HG03103 (cell line): ENCODE data around the gene TLE1.
A peak's percentile ranks its signal among the peaks of the same experiment; 100 is the strongest.
"Not testable (repeated sequence)": the region's sequence is repeated elsewhere in the genome, so short reads cannot be mapped to it uniquely, and the experiment has no call there.

Experiments
- ATAC-seq: cut with Tn5 transposase; IDR thresholded peaks from one replicate; pipeline ENCODE4 v1.9.1; 2021; ENCODE audit warnings: low read depth; ENCODE audit not compliant: unreplicated experiment

The TLE1 gene

DNA sequence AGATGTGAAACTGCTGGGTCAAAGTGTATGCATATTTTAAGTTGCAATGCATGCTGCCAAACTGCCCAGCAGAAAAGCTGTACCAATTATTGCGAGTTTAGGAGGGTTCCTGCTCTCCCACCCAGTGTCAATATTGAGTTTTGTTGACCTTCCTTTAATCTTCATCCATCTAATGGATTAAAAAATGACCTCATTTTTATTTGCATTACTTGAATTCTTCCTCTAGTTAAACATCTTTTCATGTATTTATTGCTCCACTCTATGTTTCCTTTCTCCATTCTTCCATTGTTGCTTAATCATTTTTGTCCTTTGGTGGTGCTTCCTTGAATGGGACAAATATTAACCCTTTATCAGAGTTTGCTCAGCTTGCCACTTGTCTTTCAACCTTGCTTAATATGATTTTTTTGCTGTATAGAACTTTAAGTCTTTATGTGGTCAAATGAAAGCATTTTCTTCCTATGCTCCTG is 32.4 kb downstream of the TLE1 start:
- ATAC-seq, result no peak

DNA sequence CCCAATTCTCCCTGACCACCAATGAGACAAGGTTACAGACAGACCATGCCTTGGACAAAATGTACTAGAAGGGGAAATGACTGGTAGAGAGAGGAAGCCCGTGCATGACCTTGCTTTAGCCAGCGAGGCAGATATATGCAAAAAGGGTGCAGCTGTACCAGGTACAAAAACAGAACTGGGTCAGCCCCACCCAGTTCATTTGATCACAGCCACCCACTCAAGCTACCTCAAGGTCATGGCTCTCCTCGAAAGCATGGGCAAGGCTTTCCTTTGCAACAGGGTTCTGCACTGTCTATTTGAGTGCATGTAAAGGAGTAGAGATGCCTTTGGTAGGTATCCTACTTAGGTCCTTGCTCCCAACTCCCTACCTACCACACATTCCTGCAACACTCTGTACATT is 33.3 kb downstream of the TLE1 start:
- ATAC-seq, result peak; percentile 85

DNA sequence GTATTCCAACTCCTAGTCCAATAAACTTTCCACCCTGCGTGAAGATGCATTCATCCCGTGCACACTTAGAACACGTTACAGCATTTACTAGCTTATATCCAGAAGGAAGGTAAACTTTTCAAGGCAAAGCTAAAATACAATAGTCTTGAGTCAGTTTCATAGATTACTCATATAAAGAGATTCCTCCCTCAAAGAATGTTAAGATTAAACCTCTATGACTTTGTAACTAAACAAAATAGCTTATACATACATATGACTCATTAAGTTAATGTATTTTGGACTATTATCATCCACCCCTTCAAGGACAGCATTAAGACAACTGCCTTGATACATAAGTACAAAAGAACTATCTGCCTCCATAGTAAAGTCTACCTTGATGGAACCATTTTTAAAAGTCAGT is 36.1 kb downstream of the TLE1 start:
- ATAC-seq, result no peak

DNA sequence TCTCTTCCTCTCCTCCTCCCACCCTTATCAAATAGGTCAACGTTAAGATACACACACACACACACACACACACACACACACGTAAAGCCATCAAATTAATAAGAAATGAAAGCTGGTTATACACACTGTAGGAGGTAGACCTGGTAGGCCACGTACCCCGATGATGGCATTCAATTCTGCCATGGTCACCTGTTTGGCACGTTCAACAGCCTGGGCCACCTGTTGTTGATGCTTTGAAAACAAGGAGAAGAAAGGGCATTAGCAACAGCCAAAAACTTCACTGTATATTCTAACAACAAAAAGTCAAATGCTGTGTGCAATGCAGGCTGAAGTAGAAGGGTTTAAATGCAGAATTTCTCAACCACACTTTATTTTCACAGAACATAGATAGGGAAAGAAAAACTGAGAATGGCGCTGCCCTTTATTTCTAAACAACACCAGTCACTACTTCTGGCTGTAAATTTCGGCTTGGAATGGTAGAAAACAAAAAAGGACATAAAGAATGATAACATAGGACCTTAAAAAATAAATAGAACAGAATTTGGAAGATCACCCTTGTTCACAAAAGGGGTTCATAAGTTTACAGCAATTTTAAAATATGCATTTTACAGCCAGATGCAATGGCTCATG is 37.2 kb downstream of the TLE1 start:
- ATAC-seq, result no peak

DNA sequence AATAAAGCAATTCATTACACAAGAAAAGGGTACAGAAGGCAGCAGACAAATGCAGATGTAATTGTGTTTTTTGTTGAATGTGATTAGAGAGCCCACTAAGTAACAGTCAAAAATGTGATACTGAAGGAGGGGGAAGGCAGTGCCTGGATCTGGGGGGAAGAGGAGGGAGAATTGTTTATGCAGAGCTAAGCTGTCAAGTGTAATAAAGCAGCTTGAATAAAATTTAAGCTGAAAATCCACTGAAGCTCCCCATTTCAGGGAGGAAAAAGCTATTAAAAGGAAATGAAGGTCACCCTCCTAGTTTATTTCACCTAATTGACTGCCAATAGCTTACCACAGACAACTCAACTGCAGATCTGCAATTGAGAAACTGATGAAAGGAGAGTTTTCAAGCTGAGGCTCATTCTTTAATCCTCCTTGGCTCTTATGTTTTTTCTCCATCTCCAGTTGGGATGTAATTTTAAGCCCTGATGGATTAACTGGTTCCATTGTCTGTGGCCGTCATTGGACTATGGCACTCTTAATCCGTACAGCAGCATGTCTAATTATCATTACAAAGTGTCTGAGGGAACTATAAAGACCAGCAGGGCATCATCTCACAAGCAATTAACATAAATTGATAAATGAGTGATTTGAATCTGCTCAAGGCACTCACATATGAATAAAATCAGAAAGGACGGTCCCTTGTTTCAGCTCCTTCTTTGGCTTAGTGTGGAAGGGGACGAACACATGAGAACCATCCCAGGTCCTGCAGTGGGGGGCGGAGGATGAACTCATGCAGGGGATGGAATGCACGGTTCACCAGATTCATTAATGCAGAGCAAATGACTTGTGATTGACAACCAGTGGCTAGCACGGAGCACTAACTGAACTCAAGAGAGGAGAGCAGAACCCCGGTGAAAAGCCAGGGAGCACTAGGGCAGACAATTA is 38.5 kb downstream of the TLE1 start:
- ATAC-seq, result no peak

DNA sequence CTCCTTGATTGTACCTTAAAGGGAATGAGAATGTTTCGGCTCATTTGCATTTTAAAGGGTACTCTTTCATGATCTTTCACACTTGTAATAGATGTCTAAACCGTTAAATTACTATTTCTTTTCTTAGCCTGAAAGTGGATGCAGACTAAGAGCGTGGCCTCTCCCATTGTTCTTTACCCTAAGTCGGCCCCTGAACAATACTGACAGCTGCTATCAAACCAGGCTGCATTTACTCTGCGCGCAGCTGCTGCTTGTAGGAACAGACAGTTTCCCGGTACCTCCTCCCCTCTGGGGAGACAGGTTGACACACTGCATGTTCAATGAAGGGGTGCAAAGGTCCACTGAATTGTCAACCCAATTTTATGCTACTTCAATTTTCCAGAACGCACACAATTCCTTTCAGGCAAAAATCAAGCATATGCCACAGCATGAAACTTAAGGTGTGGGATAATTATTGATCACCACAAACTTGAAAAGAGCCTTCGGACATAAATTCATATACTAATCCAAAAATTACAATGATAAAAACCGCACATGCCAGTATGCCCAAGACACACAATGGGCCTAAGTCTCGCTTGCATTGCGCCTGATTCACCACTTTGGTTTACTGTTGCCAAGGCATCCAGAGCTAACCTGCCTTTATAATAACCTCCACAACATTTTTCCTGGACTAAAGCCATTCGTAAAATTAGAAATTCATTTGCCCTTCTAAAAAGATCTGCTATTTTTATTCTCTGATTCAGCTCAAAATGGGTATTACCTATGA is 39.7 kb downstream of the TLE1 start:
- ATAC-seq, result no peak

DNA sequence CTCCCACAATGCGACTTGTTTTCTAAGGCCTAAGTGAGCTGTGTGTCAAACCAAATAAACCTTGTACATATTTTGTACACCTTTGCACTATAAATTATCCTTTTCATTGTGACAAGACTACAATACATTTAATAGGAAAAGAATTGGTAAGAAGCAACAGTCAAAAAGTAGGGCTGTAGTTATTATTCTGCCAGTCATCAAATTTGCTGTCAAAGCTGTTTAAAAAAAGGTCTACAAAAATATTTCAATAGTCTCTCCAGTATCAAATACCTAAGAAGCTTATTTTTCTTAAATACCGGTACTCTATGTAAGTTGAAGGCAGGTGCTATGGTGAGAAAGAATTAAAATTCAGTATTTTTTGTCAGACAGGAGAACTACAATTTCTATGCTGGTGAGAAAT is 40.5 kb downstream of the TLE1 start:
- no peak for ATAC-seq

DNA sequence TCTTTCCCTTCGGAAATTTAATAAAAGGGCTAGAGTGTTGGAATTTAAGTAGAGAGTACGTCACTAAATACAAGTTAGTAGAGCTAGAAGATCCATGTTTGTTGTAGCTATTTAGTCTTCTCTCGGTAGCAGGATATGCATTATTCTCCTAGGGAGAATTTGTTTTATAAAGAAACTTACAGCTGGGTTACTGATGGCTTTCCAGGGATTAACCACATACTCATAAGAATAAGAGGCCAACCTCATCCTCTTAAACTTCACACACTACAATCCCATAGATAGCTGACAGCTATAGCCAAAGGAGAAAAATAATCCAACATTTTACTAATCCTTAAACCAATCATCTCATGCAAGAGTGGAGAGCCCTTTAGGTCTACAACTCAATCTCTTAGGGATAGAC is 43.0 kb downstream of the TLE1 start:
- no peak for ATAC-seq

DNA sequence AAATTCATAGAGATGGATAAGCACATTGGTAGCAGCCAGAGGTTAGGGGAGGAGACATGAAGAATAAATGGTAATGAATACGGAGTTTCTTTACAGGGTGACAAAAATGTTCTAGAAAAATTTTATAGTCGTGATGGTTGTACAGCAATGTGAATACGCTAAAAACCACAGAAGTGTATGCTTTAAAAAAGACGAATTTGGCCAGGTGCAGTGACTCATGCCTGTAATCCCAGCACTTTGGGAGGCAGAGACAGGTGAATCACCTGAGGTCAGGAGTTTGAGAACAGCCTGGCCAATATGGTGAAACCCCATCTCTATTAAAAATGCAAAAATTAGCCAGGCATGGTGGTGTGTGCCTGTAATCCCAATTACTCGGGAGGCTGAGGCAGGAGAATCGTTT is 44.8 kb downstream of the TLE1 start:
- not testable (repeated sequence) for ATAC-seq

DNA sequence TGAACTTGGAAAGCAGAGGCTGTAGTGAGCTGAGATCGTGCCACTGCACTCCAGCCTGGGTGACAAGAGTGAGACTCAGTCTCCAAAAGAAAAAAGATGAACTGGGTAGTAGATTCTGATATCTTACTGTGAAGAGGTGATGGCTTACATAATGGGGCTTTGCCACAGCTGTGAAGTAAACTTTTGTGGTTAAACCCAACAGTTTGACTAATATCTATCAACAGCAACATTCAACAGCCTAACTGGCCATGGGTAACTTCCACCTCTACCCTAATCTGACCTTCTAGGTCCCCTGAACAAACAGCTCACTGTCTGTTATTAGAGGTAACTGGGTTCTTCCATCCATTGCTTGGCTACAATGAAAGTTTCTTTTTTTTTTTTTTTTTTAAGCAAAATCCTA is 52.1 kb downstream of the TLE1 start:
- ATAC-seq, result peak; percentile 85

DNA sequence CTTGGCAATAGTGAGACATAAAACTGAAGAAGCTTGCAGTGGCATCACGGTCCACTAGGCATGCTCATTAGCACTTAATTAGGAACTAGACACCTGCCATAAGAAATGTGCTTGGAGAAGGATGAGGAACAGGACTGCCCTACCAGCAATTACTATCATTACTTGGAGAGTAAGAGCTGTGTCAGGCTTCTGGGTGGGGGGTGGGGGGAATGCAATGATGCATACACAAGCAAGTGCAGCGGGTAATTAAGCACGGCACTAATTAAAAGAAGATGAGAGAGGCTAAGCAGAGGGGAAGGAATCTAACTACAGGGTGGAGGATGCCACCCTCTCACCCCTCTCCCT is 53.1 kb downstream of the TLE1 start:
- no peak for ATAC-seq

DNA sequence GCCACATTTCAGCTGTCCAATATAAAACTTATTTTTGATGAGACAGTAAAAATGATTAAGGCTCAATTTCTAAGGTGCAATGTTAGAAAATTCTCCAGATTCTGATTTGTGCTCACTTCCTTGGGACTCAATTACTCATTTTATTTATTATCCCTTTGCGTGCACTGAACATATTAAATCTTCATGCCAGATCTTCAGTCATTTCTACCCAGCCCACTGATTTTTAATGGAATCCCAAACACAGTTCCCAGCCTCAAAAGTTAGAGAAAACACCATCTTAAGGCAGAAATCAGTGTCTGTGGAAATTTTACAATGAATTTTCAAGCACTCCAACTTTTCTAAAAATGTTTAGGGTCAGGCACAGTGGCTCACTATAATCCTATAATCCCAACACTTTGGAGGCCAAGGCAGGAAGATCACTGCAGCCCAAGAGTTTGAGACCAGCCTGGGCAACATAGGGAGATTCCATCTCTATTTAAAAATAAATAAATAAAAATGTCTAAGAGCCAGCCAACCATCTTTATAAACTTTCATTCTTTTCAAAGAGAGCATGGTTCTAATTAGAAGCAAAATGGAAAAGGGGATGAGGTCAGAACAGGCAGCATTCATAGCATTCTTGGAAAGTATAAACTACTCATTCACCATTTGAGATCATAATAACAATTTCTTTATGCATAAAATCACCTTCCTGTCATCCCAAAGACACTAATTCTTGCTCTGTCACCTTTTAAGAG is 53.7 kb downstream of the TLE1 start:
- no peak for ATAC-seq

DNA sequence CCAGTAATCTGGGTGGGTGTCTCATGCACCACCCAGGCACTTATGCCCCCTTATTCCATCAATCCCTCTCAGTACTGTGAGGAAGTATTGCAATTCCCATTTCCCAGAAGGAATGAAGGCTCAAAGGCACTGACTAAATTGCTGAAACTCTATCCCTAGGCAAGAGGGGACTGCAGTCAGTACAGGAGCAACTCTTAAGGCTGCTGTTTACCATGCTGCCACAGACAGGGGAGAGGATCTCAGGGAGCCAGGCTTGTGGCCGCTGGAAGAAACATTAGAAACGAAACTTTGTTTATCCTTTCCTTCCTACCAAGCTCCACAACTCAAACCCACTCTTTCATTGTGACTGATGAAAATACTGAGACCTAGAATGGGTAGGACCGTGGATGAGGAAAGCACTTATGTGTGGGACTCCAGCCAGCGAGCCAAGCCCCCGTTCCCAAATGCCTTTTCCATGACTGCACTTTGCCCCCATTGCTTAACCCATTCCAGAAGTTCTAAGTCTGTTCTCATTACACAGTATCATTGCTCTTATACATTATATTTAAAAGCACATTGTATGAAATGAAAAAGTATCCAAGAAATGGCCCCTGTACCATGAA is 54.3 kb downstream of the TLE1 start:
- no peak for ATAC-seq

DNA sequence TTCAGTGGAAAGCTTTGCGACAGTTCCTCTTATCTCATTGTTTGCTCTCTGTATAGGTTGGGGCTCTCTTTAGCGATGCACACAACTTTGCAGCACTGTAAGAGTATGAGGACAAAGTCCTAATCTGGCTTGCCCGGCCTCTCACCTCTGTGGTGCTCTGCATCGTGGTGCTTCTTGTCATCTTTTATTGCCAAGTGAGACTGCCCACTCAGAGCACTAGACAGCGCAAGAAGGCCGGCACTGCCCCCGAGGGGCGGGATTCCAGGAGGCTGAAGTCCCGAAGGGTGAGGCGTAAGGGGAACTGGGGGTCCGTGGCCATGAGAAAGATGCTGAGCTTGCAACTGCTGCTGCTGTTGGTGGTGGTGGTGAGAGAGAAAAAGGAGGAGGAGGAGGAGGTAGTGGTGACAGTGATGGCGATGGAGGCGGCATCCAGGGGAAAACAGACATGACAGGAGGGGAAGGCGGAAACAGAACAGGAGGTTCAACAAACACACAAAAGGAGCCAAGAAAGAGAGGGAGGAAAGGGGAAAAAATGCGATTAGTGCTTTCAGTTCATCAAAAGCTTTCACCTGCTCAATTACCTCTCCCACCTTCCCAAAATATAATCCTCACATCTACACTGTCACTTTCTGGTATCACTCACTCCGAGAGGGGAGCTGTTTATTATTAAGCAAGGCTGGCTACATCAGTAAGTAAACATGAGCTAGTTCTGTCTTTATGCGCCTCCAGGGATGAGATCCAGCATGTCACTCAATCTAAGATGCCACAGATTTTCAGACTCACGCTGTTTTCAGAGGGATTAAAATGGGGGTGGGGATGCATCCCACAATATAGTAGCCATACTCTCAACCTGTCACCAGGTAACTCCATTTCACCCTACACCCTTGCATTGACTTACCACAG is 55.1 kb downstream of the TLE1 start:
- ATAC-seq, result no peak

DNA sequence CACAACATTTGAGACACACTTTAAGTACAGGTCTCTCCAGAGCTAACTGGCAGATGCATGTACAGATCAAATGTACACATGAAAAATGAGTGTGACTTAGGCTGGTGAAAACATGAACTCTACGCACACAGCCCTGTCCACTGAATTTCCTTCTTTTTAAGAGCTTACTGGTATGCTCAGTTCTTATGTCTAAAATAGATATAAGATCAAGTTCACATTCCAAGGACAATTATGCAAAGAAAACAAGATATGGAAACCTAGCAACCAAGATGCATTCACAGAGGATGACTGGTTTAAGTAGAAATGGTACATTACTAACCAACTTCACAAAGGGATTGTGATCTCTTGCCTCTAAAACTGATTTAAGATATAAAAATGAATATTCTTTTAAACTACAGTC is 56.7 kb downstream of the TLE1 start:
- ATAC-seq, result no peak

DNA sequence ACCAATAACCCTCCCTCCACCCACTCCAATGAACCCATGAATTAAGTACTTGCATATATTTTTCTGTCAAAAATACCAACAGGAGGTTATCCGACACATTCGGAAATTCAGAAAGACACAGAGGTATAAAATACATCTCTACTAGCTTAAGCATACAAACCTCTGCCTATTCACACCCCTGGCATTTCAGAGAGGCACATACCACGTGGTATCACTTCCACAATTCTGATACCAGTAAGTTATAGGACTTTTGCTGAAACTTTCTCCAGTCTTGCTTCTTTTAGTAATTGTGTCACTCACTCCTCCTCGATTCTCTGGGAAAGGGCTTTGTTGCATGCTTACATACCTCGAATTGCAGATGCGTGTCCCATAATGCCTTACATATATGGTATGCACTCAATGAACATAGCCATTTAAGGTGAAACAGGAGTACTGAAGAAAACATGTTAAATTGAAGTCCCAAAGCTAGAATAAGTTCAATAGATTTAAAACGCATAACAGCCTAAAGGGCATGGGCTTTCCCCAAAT is 58.1 kb downstream of the TLE1 start:
- no peak for ATAC-seq

DNA sequence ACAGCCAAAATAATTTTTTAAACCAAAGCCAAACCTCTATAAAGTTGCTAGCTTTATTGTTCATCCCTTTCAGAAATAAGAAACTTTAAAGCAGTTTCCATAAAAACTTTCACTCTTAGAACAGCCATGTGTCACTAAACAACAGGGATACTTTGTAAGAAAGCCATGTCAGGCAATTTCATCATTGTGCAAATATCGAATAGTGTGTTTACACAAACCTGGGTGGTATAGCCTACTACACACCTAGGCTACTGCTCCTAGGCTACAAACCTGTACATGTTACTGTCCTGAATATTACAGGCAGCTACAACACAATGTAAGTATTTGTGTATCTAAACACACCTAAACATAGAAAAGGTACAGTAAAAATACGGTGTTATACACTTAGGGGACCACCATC is 59.9 kb downstream of the TLE1 start:
- no peak for ATAC-seq

DNA sequence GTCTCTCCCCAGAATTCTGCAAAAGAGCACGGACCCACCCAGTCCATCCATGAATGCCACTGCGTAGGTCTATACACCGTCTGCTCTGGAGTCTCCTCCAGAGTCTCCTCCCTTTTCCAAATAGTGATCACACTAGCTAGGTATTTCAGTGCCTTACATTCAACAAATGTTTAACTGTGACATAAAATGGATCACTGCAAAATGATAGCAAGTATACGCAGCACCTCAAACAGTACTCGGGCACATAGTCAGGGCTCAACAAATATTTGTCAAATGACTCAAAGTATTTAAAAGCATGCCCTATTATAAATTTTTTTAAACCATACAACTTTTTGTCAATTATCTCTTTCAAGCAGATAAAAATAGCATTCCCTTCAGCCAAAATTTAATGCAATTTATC is 60.5 kb downstream of the TLE1 start:
- no peak for ATAC-seq

DNA sequence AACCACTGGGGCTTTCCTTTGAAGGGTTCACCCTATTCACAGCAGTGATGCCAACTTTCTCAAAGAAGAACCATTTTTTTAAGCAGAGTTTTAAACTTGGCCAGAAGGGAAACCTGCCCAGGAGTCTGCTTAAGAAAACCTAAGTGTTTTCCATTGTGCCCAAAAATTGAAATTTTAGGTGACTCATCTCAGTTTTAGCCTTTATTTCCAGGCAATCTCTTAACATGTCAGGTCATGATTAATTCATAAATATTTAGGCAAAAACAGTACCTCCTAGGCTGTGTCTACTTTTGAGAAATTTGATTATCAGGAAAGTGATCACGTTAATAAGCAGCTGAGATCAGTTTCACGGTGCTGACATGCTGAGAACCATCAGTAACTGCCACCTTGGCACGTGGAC is 61.9 kb downstream of the TLE1 start:
- no peak for ATAC-seq
